ENCODE data around the gene EXOC6.

DNA sequence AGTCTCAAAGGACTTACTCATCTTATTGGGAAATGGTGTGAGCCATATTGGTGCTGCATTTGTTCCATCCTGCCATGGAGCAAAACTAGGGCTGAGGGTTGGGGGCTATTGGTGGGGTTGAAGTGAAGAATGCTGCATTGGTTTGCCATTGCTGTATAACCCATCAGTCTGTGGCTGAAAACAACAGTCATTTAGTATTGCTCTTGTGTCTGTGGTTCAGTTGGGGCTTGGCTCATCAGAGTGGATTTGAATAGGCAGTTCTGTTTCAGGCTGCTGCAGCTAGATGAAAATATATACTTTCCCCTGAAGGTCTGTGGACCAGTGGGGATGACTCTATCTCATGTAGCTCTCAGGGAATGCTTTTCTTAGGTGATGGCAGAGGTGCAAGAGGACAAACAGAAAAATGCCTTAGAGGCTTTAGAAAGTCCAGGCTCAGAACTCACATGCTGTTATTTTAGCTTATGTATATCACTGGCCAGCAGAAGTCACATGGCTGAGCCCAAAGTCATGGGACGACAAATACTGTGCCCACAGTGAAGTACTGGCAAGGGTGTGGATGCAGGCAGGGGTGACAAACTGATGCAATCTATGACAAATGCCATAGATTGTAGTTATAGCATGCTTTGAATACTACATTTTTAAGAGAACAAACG, 15.2 kb upstream of the EXOC6 start:
- TF ChIP-seq, protein P1, sequence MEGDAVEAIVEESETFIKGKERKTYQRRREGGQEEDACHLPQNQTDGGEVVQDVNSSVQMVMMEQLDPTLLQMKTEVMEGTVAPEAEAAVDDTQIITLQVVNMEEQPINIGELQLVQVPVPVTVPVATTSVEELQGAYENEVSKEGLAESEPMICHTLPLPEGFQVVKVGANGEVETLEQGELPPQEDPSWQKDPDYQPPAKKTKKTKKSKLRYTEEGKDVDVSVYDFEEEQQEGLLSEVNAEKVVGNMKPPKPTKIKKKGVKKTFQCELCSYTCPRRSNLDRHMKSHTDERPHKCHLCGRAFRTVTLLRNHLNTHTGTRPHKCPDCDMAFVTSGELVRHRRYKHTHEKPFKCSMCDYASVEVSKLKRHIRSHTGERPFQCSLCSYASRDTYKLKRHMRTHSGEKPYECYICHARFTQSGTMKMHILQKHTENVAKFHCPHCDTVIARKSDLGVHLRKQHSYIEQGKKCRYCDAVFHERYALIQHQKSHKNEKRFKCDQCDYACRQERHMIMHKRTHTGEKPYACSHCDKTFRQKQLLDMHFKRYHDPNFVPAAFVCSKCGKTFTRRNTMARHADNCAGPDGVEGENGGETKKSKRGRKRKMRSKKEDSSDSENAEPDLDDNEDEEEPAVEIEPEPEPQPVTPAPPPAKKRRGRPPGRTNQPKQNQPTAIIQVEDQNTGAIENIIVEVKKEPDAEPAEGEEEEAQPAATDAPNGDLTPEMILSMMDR (IDR thresholded peaks at IDR 0.05; ENCODE audit: low read depth, low read length, poor library complexity, severe bottlenecking) = no peak
- no peak for TF ChIP-seq EZH2phosphoT487 (IDR thresholded peaks at IDR 0.05; ENCODE audit: borderline replicate concordance, low read length)

Measured in DOHH2 (cell line).